Left lung (tissue), 10 donors: ENCODE data around the gene ZDHHC21. TPM values are rescaled to one million over a fixed set of nuclear protein-coding genes. Genes with fewer than 3 reads are reported as not detected.

Experiments
- ATAC-seq: fragments of 200-7000 bp; cut with Tn5 transposase; one replicate; pipeline ENCODE4 v1.9.1; 2020; ENCODE audit warnings: moderate library complexity
- DNase-seq, 4 donors: peaks; one replicate each; pipeline ENCODE4 v3.0.0-alpha.2; 2013 to 2020
- H3K27ac ChIP-seq, 2 donors: fragments of 200-600 bp; sonication (generic) in 1 of 2; one replicate each; pipeline versions ENCODE4 v1.5.0 to v1.8.0; 2020 to 2021
- H3K27me3 ChIP-seq, 2 donors: fragments of 200-600 bp; sonication (generic) in 1 of 2; one replicate each; pipeline versions ENCODE4 v1.5.0 to v1.8.0; 2020 to 2021
- H3K36me3 ChIP-seq, 2 donors: fragments of 200-600 bp; sonication (generic) in 1 of 2; one replicate each; pipeline versions ENCODE4 v1.5.0 to v1.8.0; 2020 to 2021
- H3K4me1 ChIP-seq, 2 donors: fragments of 200-600 bp; one replicate each; pipeline ENCODE4 v1.8.0; 2021
- H3K4me3 ChIP-seq, 2 donors: fragments of 200-600 bp; sonication (generic) in 1 of 2; one replicate each; pipeline versions ENCODE4 v1.5.0 to v1.8.0; 2020 to 2021; ENCODE audit warnings: mild to moderate bottlenecking in 1 of 2
- H3K9me3 ChIP-seq, 2 donors: fragments of 200-600 bp; sonication (generic) in 1 of 2; one replicate each; pipeline versions ENCODE4 v1.5.0 to v1.8.0; 2020 to 2021
- CTCF ChIP-seq, 2 donors: fragments of 200-600 bp; sonication (generic) in 1 of 2; IDR thresholded peaks; one replicate each; pipeline versions ENCODE4 v1.5.0 to v1.8.0; 2021; ENCODE audit warnings: antibody characterized with exemption in 2 of 2
- intact Hi-C, 2 donors: fragments of 100-400 bp; cut with DNase I; formaldehyde crosslinking; loops; one replicate each; pipeline versions ENCODE4 v1.11.2 to v1.14.2; 2022
- polyA plus RNA-seq, 6 donors: library from polyadenylated mRNA; unstranded; fragments of 120-200 nt; gene quantifications; one replicate each; pipeline ENCODE4 v1.2.1, GENCODE V29; 2013; ENCODE audit not compliant: insufficient read length in 6 of 6
- total RNA-seq, 2 donors: library from RNA; stranded (reverse); fragmentation: NEBNext Ultra II Directional; extraction: Animal tissue kit (Norgen Biotek cat#: 25700); gene quantifications; one replicate each; pipeline ENCODE4 v1.2.1, GENCODE V29; 2021
- donor health status: DM: no; HTN: yes; CAD: no.
- donor health status: DM: no; HTN: no; CAD: no.

Gene ZDHHC21
- total and polyA plus RNA-seq, 8 donors, result 19.4 to 27.7 (median 24.9) TPM

- no peaks in the 10 kb centered on the region for H3K9me3 ChIP-seq
- intact Hi-C loops, result no loop called here
- ATAC-seq (no peak), DNase-seq (no peak)
- no peaks in the 10 kb centered on the region for H3K36me3 ChIP-seq
- H3K27ac ChIP-seq, result no peak overlapping the region
- TF ChIP-seq CTCF (IDR thresholded peaks at IDR 0.05), result no peak
- H3K4me3 ChIP-seq, result no peak overlapping the region
- no peaks in the 10 kb centered on the region for H3K27me3 ChIP-seq
- H3K4me1 ChIP-seq, result no peaks in the 10 kb centered on the region
These were observed 37.2 kb upstream of the ZDHHC21 start for GRCh38 chr9:14730461-14730898.

- H3K36me3 ChIP-seq, result no peaks in the 10 kb centered on the region
- no peak overlapping the region for H3K27ac ChIP-seq
- no peaks in the 10 kb centered on the region for H3K4me1 ChIP-seq
- intact Hi-C loops, result no loop called here
- ATAC-seq (no peak), DNase-seq (no peak)
- H3K4me3 ChIP-seq, result no peak overlapping the region
- TF ChIP-seq CTCF (IDR thresholded peaks at IDR 0.05), result no peak
- H3K27me3 ChIP-seq, result peaks cover 0 to 4% of the 10 kb centered on the region in 2 donors
- no peaks in the 10 kb centered on the region for H3K9me3 ChIP-seq
These were observed 30.1 kb upstream of the ZDHHC21 start for GRCh38 chr9:14723301-14723700.

GRCh38 chr9:14722391-14723035, 29.3 kb upstream of the ZDHHC21 start, which contains the start of gene CER1:
Gene CER1 (minus strand): TSS chr9:14722733. CDS start chr9:14722672, 61 bp downstream.
- no peak for DNase-seq
- TF ChIP-seq CTCF (IDR thresholded peaks at IDR 0.05), result no peak
- intact Hi-C loops, result no loop called here
- Histone ChIP-seq H3K9me3 (no peaks in the 10 kb centered on the region), H3K4me1 (no peaks in the 10 kb centered on the region), H3K4me3 (no peak within 1 kb of the TSS), H3K36me3 (no peaks in the 10 kb centered on the region), H3K27ac (no peak within 1 kb of the TSS), H3K27me3 (peaks cover 0 to 4% of the 10 kb centered on the region in 2 donors)
- no peak for ATAC-seq

- intact Hi-C loops, result no loop called here
- DNase-seq (no peak), ATAC-seq (no peak)
- no peak overlapping the region for H3K27ac ChIP-seq
- no peaks in the 10 kb centered on the region for H3K9me3 ChIP-seq
- no peak for TF ChIP-seq CTCF (IDR thresholded peaks at IDR 0.05)
- H3K4me3 ChIP-seq, result no peak overlapping the region
- peaks cover 0 to 4% of the 10 kb centered on the region in 2 donors for H3K27me3 ChIP-seq
- H3K36me3 ChIP-seq, result no peaks in the 10 kb centered on the region
- H3K4me1 ChIP-seq, result no peaks in the 10 kb centered on the region
These were observed 26.1 kb upstream of the ZDHHC21 start for GRCh38 chr9:14719231-14719923.

- no peak overlapping the region for H3K27ac ChIP-seq
- no peak overlapping the region for H3K4me3 ChIP-seq
- DNase-seq (no peak), ATAC-seq (no peak)
- H3K36me3 ChIP-seq, result no peaks in the 10 kb centered on the region
- intact Hi-C loops, result no loop called here
- H3K27me3 ChIP-seq, result peaks cover 0 to 2% of the 10 kb centered on the region in 2 donors
- TF ChIP-seq CTCF (IDR thresholded peaks at IDR 0.05), result no peak
- no peaks in the 10 kb centered on the region for H3K4me1 ChIP-seq
- no peaks in the 10 kb centered on the region for H3K9me3 ChIP-seq
These were observed 21.9 kb upstream of the ZDHHC21 start for GRCh38 chr9:14715102-14715501.
